NCI-H2107 (cell line): Measurements from ENCODE around the gene TMEM132A.
A peak's percentile ranks its signal among the peaks of the same experiment; 100 is the strongest.

Source experiments
- DNase-seq: peaks from one replicate; lab custom pipeline; 2025; lab: John Stamatoyannopoulos, UW

The TMEM132A gene

GRCh38 chr11:60923326-60923725 is 934 bp upstream of the TMEM132A start:
- no peak for DNase-seq

GRCh38 chr11:60923800-60924109 is 505 bp upstream of the TMEM132A start:
- no peak for DNase-seq

- DNase-seq = peak; percentile 44
Measured at GRCh38 chr11:60924906-60925853, 920 bp downstream of the TMEM132A start.

GRCh38 chr11:60925868-60926267 is 1.6 kb downstream of the TMEM132A start:
- no peak for DNase-seq

GRCh38 chr11:60926500-60926899 is 2.2 kb downstream of the TMEM132A start:
- DNase-seq = no peak

- no peak for DNase-seq
Measured at GRCh38 chr11:60927061-60927592, 2.9 kb downstream of the TMEM132A start.

- DNase-seq = no peak
Measured at GRCh38 chr11:60927600-60927999, 3.3 kb downstream of the TMEM132A start.

- no peak for DNase-seq
Measured at GRCh38 chr11:60928563-60929001, 4.3 kb downstream of the TMEM132A start.

- DNase-seq = no peak
Measured at GRCh38 chr11:60929764-60930163, 5.5 kb downstream of the TMEM132A start.

GRCh38 chr11:60930394-60930793 is 6.1 kb downstream of the TMEM132A start:
- DNase-seq = no peak

GRCh38 chr11:60931917-60932316 is 7.7 kb downstream of the TMEM132A start:
- DNase-seq = no peak

GRCh38 chr11:60932605-60933356 is 8.5 kb downstream of the TMEM132A start:
- DNase-seq = no peak

GRCh38 chr11:60933416-60934123 is 9.3 kb downstream of the TMEM132A start:
- DNase-seq = no peak

GRCh38 chr11:60934124-60934789 is 10.0 kb downstream of the TMEM132A start:
- DNase-seq = no peak

- DNase-seq = no peak
Measured at GRCh38 chr11:60934790-60935605, 10.7 kb downstream of the TMEM132A start.

- no peak for DNase-seq
Measured at GRCh38 chr11:60935676-60936442, 11.6 kb downstream of the TMEM132A start.

GRCh38 chr11:60936467-60937143 is 12.3 kb downstream of the TMEM132A start:
- DNase-seq = no peak

- no peak for DNase-seq
Measured at GRCh38 chr11:60937144-60937527, 12.9 kb downstream of the TMEM132A start.

- no peak for DNase-seq
Measured at GRCh38 chr11:60937811-60938210, 13.6 kb downstream of the TMEM132A start.
